ENCODE measurements around the gene KIF26B. TPM values are rescaled to one million over a fixed set of nuclear protein-coding genes. Genes with fewer than 3 reads are reported as not detected.

KIF26B gene
- polyA plus RNA-seq, 1 donor (not counting 4 experiments of a cell fraction or from before 2014, with no cell fraction given) = 0.58 TPM

DNA sequence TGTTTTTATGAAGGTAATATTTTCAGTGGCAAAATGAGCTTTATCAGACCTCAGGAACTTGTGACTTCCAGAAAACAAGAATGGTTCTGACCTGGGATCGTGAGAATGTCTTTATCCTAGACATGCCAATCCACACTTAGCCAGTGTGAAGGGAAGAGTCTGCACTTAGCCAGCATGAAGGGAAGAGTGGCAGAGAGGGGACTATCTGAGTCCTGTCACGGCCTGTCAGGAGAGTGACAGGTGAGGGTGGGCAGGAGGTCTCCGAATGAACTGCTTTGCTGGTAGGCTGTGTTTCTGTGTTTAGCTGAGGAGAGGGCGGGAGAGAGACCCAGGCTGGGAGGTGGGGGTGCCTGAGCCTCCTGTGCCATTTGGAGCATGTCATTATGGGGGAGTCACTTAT lies 173.1 kb downstream of the KIF26B start:
- no peaks in the 10 kb centered on the region for H3K79me2 ChIP-seq (ENCODE audit: control insufficient read depth, insufficient read depth, low read length)

GRCh38 chr1:245330951-245331350 lies 176.2 kb downstream of the KIF26B start:
- no peaks in the 10 kb centered on the region for H3K9me3 ChIP-seq (ENCODE audit: control insufficient read depth, low read depth, low read length)
- H3K9ac ChIP-seq (ENCODE audit: control insufficient read depth, extremely low read depth, insufficient read depth, low read length) = no peak overlapping the region
- H3K9me1 ChIP-seq (ENCODE audit: control insufficient read depth, extremely low read depth, insufficient read depth, low read length) = no peaks in the 10 kb centered on the region
- H3K27me3 ChIP-seq (ENCODE audit: control insufficient read depth, extremely low read depth, insufficient read depth, low read length) = no peaks in the 10 kb centered on the region
- no peak for FAIRE-seq
- no peak overlapping the region for H2AFZ ChIP-seq (ENCODE audit: control insufficient read depth, low read length)
- H3K79me2 ChIP-seq (ENCODE audit: control insufficient read depth, insufficient read depth, low read length) = no peaks in the 10 kb centered on the region
- dilution Hi-C loops (cut with MboI; ENCODE audit: extremely low pct_ligation_motif_present, low sequenced_read_pairs) = no loop called here
- H3K27ac ChIP-seq (ENCODE audit: control insufficient read depth, insufficient read depth, low read length) = no peak overlapping the region
- no peak for TF ChIP-seq EZH2 (IDR thresholded peaks at IDR 0.05; ENCODE audit: low read length)
- TF ChIP-seq, protein P1, sequence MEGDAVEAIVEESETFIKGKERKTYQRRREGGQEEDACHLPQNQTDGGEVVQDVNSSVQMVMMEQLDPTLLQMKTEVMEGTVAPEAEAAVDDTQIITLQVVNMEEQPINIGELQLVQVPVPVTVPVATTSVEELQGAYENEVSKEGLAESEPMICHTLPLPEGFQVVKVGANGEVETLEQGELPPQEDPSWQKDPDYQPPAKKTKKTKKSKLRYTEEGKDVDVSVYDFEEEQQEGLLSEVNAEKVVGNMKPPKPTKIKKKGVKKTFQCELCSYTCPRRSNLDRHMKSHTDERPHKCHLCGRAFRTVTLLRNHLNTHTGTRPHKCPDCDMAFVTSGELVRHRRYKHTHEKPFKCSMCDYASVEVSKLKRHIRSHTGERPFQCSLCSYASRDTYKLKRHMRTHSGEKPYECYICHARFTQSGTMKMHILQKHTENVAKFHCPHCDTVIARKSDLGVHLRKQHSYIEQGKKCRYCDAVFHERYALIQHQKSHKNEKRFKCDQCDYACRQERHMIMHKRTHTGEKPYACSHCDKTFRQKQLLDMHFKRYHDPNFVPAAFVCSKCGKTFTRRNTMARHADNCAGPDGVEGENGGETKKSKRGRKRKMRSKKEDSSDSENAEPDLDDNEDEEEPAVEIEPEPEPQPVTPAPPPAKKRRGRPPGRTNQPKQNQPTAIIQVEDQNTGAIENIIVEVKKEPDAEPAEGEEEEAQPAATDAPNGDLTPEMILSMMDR (optimal IDR thresholded peaks at IDR 0.05 in 1 of 3, IDR thresholded peaks at IDR 0.05 in 1 of 3, conservative IDR thresholded peaks at IDR 0.05 in 1 of 3; ENCODE audit: extremely low read depth in 1 of 3, insufficient read depth in 2 of 3, low read length in 3 of 3) = no peak
- H3K4me1 ChIP-seq (ENCODE audit: control insufficient read depth, extremely low read depth, insufficient read depth, low read length) = no peaks in the 10 kb centered on the region
- no peaks in the 10 kb centered on the region for H3K36me3 ChIP-seq (ENCODE audit: control insufficient read depth in 2 of 2, extremely low read depth in 1 of 2, insufficient read depth in 2 of 2, low read length in 2 of 2)
- H4K20me1 ChIP-seq (ENCODE audit: control insufficient read depth, extremely low read depth, insufficient read depth, low read length) = no peaks in the 10 kb centered on the region
- no peak overlapping the region for H3K4me2 ChIP-seq (ENCODE audit: control insufficient read depth, extremely low read depth, insufficient read depth, low read depth, low read length)
- DNase-seq (ENCODE audit: low read depth, low spot score) = no peak
- H3K4me3 ChIP-seq (ENCODE audit: control insufficient read depth in 2 of 3, extremely low read depth in 1 of 3, insufficient read depth in 2 of 3, low read depth in 1 of 3, low read length in 3 of 3) = no peak overlapping the region

More for the DNA sequence above, 173.1 kb downstream of the KIF26B start:
- no peak overlapping the region for H3K4me2 ChIP-seq (ENCODE audit: control insufficient read depth, extremely low read depth, insufficient read depth, low read depth, low read length)
- no peaks in the 10 kb centered on the region for H3K4me1 ChIP-seq (ENCODE audit: control insufficient read depth, extremely low read depth, insufficient read depth, low read length)
- H3K4me3 ChIP-seq (ENCODE audit: control insufficient read depth in 2 of 3, extremely low read depth in 1 of 3, insufficient read depth in 2 of 3, low read depth in 1 of 3, low read length in 3 of 3) = no peak overlapping the region
- H4K20me1 ChIP-seq (ENCODE audit: control insufficient read depth, extremely low read depth, insufficient read depth, low read length) = no peaks in the 10 kb centered on the region
- no peaks in the 10 kb centered on the region for H3K36me3 ChIP-seq (ENCODE audit: control insufficient read depth in 2 of 2, extremely low read depth in 1 of 2, insufficient read depth in 2 of 2, low read length in 2 of 2)
- DNase-seq (ENCODE audit: low read depth, low spot score) (no peak), FAIRE-seq (no peak)
- TF ChIP-seq, protein P1 (optimal IDR thresholded peaks at IDR 0.05 in 1 of 3, IDR thresholded peaks at IDR 0.05 in 1 of 3, conservative IDR thresholded peaks at IDR 0.05 in 1 of 3; ENCODE audit: extremely low read depth in 1 of 3, insufficient read depth in 2 of 3, low read length in 3 of 3) = no peak
- no peak for TF ChIP-seq EZH2 (IDR thresholded peaks at IDR 0.05; ENCODE audit: low read length)
- no peaks in the 10 kb centered on the region for H3K27me3 ChIP-seq (ENCODE audit: control insufficient read depth, extremely low read depth, insufficient read depth, low read length)
- H3K9ac ChIP-seq (ENCODE audit: control insufficient read depth, extremely low read depth, insufficient read depth, low read length) = no peak overlapping the region
- no peak overlapping the region for H2AFZ ChIP-seq (ENCODE audit: control insufficient read depth, low read length)
- H3K9me3 ChIP-seq (ENCODE audit: control insufficient read depth, low read depth, low read length) = no peaks in the 10 kb centered on the region
- dilution Hi-C loops (cut with MboI; ENCODE audit: extremely low pct_ligation_motif_present, low sequenced_read_pairs) = no loop called here
- no peak overlapping the region for H3K27ac ChIP-seq (ENCODE audit: control insufficient read depth, insufficient read depth, low read length)
- H3K9me1 ChIP-seq (ENCODE audit: control insufficient read depth, extremely low read depth, insufficient read depth, low read length) = no peaks in the 10 kb centered on the region
